Midbrain (tissue), 1 donor: ENCODE results near the gene LTA.
A peak's percentile ranks its signal among the peaks of the same experiment; 100 is the strongest.
"Not testable (repeated sequence)": the region's sequence is repeated elsewhere in the genome, so short reads cannot be mapped to it uniquely, and the experiment has no call there.

Experiments used
- DNase-seq: peaks from one replicate; lab custom pipeline; 2025; lab: John Stamatoyannopoulos, UW

Gene LTA

DNA sequence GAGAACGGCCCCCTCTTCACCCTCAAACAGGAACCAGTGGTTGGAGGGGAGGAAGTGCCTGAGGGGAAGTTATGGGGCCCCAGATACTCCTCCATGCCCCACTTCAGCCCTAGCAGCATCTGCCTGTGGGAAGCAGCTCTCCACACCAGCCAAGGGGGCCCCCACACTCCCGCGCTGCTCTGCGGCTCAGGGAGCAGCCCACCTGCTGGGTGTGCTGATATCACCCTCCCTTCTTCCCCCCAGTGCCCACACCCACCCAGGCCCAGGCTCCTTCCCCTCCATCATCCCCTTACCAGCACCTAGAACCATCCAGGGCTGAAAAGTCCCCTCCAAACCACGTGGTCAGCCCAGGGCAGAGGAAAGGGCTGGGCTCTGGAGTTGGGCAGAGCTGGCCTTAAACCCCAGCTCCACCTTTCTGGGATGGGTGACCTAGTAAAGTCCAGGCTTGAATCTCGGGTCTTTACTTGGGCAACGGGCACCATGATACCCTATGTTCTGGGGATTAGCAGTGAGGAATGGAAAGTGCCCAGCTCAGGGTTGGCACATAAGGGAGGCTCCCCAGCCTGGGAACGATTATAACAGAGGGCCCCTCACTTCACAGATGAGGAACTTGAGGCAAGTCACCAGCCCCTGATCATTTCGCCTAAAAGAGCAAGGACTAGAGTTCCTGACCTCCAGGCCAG lies 14.7 kb downstream of the LTA start:
- peak; percentile 16 for DNase-seq

DNA sequence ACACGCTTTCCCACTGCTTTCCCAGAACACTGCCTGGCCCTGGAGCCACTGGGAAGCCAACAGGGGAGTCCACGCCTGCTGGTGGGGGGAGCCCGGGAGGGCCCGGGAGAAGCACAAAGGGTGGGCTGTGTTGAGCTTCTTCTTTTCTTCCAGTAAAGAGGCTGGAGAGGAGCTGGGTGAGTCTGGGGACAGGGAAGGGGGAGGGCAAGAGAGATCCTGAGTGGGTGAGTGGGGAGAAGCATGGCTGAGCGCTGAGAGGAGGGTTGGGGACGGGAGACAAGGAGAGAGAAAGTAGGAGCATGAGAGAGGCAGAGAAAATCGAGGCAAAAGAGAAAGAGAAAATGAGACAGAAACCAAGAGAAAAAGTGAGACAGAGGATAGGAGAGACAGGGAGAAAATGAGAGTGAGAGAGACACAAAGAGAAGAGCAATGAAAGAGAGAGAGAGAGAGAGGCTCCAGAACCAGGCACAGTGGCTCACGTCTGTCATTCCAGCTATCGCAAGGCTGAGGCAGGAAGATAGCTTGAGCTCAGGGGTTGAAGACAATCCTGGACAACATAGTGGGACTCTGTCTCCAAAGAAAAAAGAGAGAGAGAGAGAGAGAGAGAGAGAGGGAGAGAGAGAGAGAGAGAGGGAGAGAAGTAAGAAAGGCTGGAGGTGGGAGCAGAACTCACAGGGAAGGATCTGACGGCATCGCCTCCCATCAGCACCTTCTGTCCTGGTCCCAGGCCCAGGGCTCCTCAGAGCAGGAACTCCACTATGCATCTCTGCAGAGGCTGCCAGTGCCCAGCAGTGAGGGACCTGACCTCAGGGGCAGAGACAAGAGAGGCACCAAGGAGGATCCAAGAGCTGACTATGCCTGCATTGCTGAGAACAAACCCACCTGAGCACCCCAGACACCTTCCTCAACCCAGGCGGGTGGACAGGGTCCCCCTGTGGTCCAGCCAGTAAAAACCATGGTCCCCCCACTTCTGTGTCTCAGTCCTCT lies 16.0 kb downstream of the LTA start:
- DNase-seq: no peak

DNA sequence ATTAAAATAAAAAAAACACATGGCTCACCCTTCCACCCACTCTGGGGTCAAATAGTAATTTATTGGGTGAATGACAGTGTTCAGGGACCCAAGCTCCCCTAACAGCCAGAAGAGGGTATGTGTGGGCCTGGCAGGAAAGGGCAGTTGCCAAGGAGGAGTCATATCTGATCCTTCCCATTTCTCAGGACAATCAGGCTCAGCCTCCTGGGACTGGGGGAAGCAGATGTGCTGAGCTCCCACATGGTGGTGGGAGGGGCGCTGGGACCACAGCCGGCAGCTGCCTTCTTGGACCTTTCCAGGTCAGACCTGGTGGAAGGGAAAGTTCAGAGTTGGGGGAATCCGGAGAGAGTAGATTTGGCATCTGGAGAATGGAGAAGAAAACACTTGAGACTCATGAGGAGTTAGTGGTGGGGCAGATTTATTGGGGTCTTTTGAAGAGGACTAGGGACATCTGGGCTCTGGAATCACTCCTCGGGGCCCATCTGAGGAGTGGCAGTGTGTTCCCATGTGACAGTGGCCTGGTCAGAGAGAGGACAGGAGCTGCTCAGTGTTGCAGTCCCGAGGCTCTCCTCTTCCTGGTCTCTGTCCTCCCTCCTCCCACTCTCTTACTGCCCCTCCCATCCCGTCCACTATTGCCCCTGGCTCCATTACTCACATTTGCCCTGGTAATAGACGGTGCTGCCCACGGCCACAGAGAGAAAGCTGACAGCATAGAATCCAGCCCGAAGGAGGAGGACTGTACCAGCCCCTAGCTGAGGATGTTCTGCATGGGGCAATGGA lies 17.0 kb downstream of the LTA start:
- no peak for DNase-seq

DNA sequence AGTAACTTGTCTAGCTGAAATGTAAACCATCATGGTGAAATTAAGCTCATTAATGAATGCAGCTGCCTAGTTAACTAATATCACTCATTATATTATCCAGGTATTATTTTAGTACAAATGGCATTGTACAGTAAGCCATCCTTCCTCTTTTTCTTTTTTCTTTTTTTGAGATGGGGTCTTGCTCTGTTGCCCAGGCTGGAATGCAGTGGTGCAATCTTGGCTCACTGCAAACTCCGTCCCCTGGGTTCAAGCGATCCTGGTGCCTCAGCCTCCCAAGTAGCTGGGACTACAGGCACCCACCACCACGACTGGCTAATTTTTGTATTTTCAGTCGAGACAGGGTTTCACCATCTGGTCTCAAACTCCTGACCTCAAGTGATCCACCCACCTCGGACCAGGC lies 18.6 kb downstream of the LTA start:
- DNase-seq: not testable (repeated sequence)

DNA sequence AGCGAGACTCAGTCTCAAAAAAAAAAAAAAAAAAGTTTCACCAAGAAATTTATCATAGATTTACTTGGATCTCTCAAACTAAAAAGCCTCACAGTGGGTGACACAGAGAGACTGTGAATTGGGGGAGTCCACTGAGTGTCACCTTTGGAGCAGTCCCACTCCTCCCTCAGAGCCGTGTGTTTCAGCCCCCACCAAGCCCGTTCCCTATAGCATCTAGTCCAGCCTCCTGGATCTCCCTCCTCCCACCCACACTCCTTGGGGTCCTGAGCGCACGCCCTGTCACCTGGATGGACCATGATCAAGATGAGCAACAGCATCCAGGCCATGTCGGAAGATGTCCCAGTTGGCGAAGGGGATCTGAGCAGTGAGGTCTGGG lies 20.3 kb downstream of the LTA start:
- no peak for DNase-seq

DNA sequence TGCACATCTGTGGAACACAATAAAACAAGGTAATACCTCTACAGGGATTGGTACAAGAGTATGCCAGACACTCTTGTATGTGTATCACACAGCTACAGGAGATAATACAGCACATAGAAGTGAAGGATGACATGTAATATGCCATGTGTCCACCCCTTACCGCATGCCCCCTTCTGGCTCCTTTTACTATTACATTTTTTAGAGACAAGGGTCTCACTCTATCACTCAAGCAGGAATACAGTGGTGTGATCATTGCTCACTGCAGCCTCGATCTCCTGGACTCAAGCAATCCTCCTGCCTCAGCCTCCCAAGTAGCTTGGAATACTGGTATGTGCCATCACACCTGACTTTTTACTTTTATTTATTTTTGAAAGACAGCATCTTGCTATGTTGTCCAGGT lies 24.9 kb downstream of the LTA start:
- no peak for DNase-seq

GRCh38 chr6:31607317-31607716 lies 35.2 kb downstream of the LTA start:
- no peak for DNase-seq

DNA sequence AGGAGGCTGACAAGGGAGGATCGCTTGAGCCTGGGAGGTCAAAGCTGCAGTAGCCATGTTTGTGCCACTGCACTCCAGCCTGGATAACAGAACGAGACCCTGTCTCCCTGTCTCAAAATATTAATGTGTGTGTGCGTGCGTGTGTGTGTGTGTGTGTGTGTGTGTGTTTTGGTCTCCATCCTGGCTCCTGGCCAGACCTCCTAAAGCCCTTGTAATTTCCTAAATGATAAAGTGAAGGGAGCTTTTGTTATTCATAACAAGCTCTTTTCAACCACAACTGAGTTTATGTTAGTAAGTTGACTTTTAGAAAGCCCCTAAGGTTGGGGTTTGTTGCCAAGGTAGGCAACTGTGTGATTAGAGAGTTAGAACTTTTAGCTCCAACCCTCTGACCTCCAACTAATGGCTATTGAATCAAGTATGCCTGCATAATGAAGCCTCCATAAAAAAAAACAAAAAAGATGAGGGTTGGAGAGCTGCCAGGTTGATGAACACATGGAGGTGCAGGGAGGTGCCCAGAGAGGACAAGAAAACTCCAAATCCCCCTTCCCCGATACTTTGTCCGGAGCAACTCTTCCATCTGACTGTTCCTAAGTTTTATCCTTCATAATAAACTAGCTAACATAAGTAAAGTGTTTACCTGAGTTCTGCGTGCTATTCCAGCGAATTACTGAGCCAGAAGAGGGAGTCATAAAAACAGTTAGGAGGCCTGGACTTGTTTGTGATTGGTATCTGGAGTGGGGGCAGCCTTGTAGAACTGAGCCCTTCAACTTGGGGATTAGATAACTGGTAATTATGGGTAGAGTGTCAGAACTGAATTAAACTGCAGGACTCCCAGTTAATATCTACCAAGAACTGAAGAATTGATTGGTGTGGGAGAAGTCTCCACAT lies 37.7 kb downstream of the LTA start:
- no peak for DNase-seq

DNA sequence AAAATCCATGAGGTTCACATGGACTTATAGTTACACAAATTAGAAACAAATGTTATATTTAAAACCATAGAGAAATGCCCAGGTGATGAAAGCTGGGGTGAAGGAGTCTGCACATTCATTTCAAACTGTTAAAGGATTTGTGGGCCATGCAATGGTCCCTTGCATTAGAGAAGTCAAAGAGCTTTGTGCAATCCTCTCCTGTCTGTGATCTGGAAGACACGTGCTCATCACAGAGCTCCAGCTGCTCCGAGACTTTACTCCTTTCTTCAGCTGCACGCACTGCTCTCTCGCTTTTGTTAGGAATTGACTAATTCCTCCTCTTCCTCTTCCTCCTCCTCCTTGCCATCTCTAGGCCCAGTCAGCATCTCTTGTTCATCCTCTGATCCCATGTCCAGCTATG lies 38.9 kb downstream of the LTA start:
- DNase-seq: no peak

DNA sequence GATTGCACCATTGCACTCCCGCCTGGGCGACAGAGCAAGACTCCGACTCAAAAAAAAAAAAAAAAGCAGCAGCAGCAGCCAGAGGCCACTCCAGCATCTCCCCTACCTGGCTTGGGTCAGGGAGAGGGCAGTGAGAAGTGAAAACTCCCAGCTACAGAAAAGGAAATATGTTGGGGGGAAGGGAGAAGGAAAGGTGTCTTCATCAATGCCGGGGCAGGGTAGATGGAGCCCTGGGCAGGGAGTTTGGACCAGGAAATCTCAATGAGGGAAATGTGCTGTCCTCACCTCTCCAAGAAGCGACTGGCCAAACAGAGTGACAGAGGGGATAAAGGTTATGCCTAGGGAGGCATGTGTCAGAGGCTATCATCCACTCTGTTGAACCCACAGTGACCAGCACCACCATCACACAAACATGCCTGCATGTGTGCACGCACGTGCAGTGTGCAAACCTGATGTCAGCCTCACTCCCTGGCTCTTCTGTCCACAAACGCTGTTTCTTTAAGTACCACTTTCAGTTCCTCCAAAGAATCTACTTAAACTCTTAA lies 42.1 kb downstream of the LTA start:
- peak; percentile 13 for DNase-seq

DNA sequence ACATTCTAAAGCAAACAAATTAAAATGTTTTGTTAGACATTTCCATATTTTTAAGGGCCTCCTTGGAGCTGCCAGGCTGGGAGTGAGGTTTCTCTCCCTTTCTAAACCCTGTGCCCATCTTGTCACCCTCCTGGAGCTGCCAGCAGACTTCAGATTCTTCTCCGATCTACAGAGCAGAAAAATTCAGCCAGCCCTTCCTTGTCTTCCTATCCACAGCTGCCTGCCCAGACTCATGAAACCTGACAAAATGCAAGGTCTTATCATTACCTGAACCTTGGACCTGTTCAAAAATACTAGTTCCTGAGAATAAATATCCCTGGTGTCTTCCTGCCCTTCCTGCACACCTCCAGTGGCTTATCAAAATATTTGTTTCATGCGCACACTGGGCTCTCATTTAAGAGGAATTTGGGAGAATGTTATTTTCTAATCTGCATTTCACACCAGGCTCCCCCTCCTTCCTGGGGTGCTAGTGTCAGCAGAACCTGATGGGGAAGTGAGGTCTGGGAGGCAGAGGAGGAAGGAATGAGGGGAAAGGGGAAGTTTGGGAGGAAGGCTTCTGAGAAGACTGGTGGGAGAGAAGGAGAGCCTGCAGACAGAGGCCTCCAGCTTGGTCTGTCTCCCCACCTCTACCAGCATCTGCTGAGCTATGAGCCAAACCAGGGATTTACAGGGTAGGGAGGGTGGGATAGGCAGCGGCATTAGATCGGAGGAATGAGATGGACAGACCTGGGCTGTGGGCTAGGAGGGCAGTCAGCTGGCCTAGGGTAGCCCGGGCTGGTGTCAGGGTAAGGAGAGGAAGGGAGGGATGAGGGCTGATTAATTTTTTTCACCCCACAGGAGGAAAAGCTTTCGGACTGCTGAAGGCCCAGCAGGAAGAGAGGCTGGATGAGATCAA lies 42.8 kb downstream of the LTA start, which contains the start of gene AIF1:
Gene AIF1 (plus strand): TSS at position 551 of the 895 bp plus-strand sequence. CDS start 96 bp downstream, at position 647.
- DNase-seq: peak; percentile 16

GRCh38 chr6:31615748-31616147 lies 43.7 kb downstream of the LTA start:
- no peak for DNase-seq

GRCh38 chr6:31617010-31617409 lies 44.9 kb downstream of the LTA start:
- DNase-seq: no peak

DNA sequence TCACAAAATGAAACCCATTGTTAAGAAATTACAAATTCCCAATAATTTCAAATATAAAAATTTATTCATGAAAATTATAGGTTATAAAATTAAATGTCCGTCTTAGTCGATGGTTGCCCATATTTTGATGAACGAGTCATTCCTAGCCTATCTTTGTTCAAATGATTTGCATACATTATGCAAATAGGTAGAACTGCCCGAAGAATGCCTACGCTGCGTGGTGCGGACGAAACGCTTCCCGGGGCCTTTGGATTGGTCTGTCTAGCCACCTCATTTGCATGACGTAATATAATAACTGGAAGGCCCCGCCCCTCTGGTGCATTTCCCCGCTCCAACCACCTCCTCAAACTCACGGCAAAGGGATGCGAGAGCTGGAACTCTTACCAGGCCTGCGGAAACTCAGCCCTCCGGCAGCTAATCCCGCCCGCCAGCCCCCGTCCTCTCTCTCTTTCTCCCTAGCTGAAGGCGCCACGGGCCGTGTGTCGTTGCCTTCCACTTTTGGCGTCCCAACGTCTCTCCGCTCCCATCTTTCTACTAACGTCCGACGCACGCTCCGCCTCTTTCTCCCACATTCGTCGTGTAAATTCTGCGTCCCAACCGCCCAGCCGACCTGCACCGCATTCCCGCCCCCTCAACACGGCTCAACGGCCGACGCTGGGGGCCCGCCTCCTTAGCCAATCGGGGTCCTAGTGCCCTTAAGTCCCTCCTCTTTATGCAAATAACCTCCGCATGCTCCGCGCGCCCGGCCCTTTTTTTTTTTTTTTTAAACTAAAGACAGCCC lies 47.9 kb downstream of the LTA start:
- DNase-seq: peak; percentile 98

DNA sequence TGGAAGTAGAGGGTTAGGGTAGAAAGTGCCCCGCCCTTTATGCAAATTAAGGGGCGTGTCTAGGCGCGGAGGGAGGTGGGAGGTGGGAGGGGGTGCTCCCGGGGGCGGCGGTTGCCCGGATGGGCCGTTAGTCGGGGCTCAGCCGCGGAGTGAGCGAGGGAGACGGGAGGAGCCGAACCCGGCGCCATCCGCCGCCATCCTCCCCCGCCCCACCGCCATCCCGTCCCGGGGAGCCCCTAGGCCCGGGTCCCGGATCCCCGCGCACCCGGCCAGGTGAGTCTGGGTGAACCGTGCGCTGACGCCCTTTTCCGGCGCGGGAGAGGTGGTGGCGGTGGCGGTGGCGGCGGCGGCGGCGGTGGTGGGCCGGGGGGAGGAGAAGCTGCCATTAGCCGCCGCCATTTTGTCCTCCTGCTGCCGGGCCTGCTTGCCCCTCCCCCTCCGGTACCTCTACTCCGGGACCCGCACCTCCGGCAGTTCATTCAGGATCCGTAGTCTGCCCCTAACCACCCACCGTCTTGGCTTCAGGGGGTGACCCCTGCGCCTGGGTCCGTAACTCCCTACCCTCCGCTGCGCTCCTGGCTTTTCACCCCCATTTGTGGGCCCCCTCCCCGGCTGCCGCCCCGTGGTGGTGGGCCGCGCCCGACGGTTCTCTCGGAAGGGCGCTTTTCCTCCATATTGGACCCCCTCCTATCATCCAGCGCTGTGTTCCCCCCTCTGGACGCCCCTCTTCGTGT lies 48.7 kb downstream of the LTA start, which contains the start of gene PRRC2A:
Gene PRRC2A (plus strand): TSS at position 130 of the 734 bp plus-strand sequence. CDS start 2,075 bp downstream, outside the sequence.
- peak; percentile 81 for DNase-seq

- no peak for DNase-seq
Observed at GRCh38 chr6:31621320-31621939, 49.3 kb downstream of the LTA start.

DNA sequence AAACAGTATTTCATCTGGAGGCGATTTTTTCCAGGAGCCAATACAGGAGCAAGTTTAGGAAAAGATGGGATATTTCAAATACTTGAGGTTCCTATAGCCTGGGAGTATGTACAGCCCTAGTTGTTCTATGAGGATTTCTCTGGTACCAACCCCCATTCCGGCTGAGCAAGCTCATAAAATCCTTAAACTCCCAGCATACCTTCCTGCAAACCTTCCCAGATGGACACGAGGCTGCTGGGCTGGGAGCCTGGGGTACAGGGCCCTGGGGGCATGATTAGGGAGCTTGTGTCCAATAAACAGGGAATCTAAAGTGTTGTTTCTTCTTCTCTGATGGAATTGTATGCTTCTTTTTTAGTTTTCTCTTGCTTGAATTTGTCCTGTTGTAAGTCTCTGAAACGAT lies 49.9 kb downstream of the LTA start:
- no peak for DNase-seq

DNA sequence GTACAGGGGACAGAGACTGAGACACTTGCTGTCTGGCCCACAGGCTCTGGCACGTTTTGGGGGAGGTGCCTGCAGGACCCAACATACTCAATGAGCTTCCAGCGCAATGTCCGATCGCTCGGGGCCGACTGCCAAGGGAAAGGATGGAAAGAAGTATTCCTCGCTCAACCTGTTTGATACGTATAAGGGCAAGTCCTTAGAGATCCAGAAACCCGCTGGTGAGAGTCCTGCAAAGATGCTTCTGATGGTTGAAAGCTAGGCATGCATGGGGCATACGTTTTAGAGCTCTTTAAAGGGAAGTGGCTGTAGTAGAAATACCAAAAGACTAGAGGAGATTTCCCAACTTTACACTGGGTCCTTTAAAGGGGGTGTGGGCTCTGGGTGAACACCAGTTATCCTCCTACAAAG lies 50.6 kb downstream of the LTA start:
- DNase-seq: no peak
